Muscle of leg (tissue), 11 donors: ENCODE data around the gene HILPDA. TPM values are rescaled to one million over a fixed set of nuclear protein-coding genes. Genes with fewer than 3 reads are reported as not detected.
"Not testable (repeated sequence)": the region's sequence is repeated elsewhere in the genome, so short reads cannot be mapped to it uniquely, and the experiment has no call there.

Source experiments
- DNase-seq: peaks from one replicate; pipeline ENCODE4 v3.0.0; 2013
- H3K27ac ChIP-seq: one replicate; pipeline ENCODE4 v1.5.1; 2013; ENCODE audit warnings: mild to moderate bottlenecking, low read length, control low read depth
- H3K27me3 ChIP-seq: one replicate; pipeline ENCODE4 v1.6.1; 2013; ENCODE audit warnings: low read length; ENCODE audit not compliant: control insufficient read depth, insufficient read depth
- H3K36me3 ChIP-seq: one replicate; pipeline ENCODE4 v1.6.1; 2013; ENCODE audit warnings: low read length; ENCODE audit not compliant: control insufficient read depth, insufficient read depth
- H3K4me1 ChIP-seq: one replicate; pipeline ENCODE4 v1.6.1; 2013; ENCODE audit warnings: low read length; ENCODE audit not compliant: control insufficient read depth, insufficient read depth
- H3K4me3 ChIP-seq: one replicate; pipeline ENCODE4 v1.5.1; 2013; ENCODE audit warnings: low read length, control low read depth
- H3K9me3 ChIP-seq: replicated peaks from 2 replicates; pipeline ENCODE4 v1.6.1; 2013; ENCODE audit warnings: low read depth, low read length; ENCODE audit not compliant: control insufficient read depth
- WGBS: methylation state at CpG from one replicate; pipeline ENCODE4 v1.1.5; 2013; ENCODE audit warnings: missing lambda C conversion rate; ENCODE audit not compliant: insufficient coverage; 5-methylcytosine and 5-hydroxymethylcytosine counted together
- polyA plus RNA-seq, 8 donors: library from polyadenylated mRNA; unstranded; fragments of 120-200 nt; gene quantifications; one replicate each; pipeline versions ENCODE4 v1.2.1 to v1.2.3, GENCODE V29; 2013; ENCODE audit warnings: inconsistent platforms in 1 of 8, low replicate concordance in 1 of 8; ENCODE audit not compliant: insufficient read length in 8 of 8, insufficient read depth in 1 of 8
- total RNA-seq: library from RNA; stranded (reverse); fragments of 120-200 nt; gene quantifications from one replicate; pipeline ENCODE4 v1.2.4, GENCODE V29; 2013

HILPDA gene
- total and polyA plus RNA-seq, 9 donors = 11.1 to 15.4 (median 13.5) TPM

DNA sequence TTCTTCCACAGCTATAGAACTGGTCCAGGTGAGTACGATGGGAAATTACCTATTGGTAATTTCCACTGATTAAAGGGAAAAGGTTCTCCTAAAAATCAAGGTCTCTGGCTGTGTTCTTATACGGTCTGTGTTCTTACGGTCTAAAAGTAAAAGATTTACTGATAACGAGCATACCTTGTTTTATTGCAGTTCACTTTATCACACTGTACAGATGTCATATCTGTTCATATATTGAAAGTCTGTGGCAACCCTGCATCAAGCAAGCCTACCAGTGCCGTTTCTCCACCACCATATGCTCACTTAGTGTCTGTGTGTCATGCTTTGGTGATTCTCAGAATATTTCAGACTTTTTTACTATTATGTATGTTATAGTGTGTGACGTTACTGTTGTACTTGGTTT lies 32.5 kb downstream of the HILPDA start:
- H3K4me1 ChIP-seq, H3K4me3 ChIP-seq, H3K36me3 ChIP-seq, H3K9me3 ChIP-seq, DNase-seq, H3K27ac ChIP-seq, H3K27me3 ChIP-seq: not testable (repeated sequence)
- WGBS = no CpG with 5 or more reads among the region's 6 CpGs

DNA sequence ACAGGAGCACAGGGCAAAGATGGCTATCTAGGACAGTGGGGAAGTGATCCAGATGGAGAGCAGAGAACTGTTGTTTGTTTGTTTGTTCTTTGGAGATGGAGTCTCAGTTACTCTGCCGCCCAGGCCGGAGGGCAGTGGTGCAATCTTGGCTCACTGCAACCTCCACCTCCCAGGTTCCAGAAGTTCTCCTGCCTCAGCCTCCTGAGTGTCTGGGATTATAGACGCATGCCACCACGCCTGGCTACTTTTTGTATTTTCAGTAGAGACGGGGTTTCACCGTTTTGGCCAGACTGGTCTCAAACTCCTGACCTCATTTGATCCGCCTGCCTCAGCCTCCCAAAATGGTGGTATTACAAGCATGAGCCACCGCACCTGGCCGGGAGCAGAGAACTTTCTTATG lies 41.7 kb downstream of the HILPDA start:
- no peak overlapping the region for H3K27ac ChIP-seq
- no peaks in the 10 kb centered on the region for H3K9me3 ChIP-seq
- 91% methylated on average over 9 of the region's 9 CpGs for WGBS
- peaks cover 37% of the 10 kb centered on the region for H3K36me3 ChIP-seq
- H3K4me3 ChIP-seq = no peak overlapping the region
- DNase-seq = no peak
- no peaks in the 10 kb centered on the region for H3K27me3 ChIP-seq
- H3K4me1 ChIP-seq = no peaks in the 10 kb centered on the region

DNA sequence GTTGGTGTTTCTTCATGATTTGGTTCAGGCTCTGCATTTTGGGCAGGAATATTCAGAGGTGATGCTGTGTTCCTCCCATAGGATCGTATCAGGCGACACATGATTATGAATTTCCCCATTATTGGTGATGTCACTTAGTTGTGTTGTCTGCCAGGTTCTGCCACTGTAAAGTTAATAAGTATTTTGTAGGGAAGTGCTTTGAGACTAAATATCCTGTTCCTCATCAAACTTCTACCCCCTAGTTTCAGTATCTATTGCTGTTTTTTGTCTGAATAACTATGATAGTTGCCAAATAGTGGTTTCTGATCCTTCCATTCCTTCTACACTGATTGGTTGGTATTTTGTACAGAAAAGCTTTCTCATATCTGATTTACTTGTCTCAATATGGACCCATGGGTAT lies 49.7 kb downstream of the HILPDA start:
- not testable (repeated sequence) for H3K9me3 ChIP-seq, DNase-seq, H3K27me3 ChIP-seq, H3K4me3 ChIP-seq, H3K4me1 ChIP-seq, H3K36me3 ChIP-seq, H3K27ac ChIP-seq
- WGBS = no CpG with 5 or more reads among the region's 2 CpGs

DNA sequence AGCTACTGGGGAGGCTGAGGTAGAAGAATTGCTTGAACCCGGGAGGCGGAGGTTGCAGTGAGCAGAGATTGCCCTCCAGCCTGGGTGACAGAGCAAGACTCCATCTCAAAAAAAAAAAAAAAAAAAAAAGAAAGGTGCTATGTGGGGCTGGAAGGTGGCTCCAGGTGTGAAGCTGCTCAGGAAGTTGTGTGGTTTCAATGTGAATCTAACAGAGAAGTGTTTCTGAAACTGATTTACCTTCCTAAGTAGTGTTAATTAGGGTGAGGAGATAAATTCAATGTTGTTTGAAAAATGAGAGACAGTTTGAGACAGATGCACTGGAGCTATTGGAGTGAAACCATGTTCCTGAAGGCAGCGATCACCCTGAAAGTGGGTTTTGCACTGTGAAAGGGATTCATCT lies 51.1 kb downstream of the HILPDA start:
- WGBS = no CpG with 5 or more reads among the region's 3 CpGs
- not testable (repeated sequence) for H3K9me3 ChIP-seq, H3K4me3 ChIP-seq

DNA sequence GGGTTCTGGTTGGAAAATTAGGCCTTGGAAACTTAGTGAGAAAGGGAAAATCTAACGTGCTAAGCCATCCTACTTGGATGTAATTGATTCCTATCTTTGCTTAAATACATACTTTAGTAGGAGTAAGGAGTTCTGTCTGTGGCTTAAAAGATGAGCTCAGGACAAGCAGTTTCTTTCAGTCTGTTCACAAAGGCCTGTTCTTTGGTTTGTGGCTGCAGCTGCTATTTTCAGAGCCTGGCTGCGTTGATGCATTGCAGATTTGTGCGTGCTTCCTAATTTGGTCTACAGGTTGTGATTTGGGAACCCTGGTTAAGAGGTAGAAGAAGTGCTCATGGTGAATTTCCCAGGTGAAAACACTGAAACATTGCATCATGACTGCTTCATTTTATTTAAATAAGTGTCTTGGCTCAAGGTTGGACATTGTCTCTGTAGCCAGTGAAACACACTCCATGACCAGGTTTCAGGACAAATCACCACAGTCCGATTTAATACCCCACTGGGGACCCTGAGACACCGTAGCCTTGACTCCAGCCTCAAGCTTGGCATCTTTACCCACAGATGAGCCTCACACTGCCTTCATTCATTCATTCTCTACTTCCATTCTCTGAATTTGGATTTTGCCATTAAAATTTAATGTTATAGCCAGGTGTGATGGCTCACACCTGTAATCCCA lies 51.8 kb downstream of the HILPDA start:
- no CpG with 5 or more reads among the region's 5 CpGs for WGBS
- not testable (repeated sequence) for H3K27me3 ChIP-seq, H3K36me3 ChIP-seq, H3K27ac ChIP-seq, DNase-seq, H3K4me3 ChIP-seq, H3K9me3 ChIP-seq, H3K4me1 ChIP-seq

More for the DNA sequence above, 51.1 kb downstream of the HILPDA start:
- H3K36me3 ChIP-seq, DNase-seq, H3K4me1 ChIP-seq, H3K27ac ChIP-seq, H3K27me3 ChIP-seq: not testable (repeated sequence)

Other genes starting within 250 kb of the HILPDA start
- not detected for gene LEP, start 214.6 kb upstream of the HILPDA start, total RNA-seq
- under 1 TPM in 7 of 8 donors, not detected in 1; 0.04 to 0.21 (median 0.06) TPM for gene LEP, start 214.6 kb upstream of the HILPDA start, polyA plus RNA-seq
- gene RBM28, start 112.0 kb upstream of the HILPDA start, total RNA-seq = 26.6 TPM
- 10 to 100 TPM; 33.2 to 43.7 (median 35.4) TPM for gene RBM28, start 112.0 kb upstream of the HILPDA start, polyA plus RNA-seq
- gene PRRT4, start 94.2 kb upstream of the HILPDA start, total RNA-seq = 7.8 TPM
- 10 to 100 TPM in 7 of 8 donors, 1 to 10 TPM in 1; 9.9 to 22.0 (median 17.1) TPM for gene PRRT4, start 94.2 kb upstream of the HILPDA start, polyA plus RNA-seq
- 16.5 TPM for gene IMPDH1, start 45.9 kb upstream of the HILPDA start, total RNA-seq
- gene IMPDH1, start 45.9 kb upstream of the HILPDA start, polyA plus RNA-seq = 10 to 100 TPM; 17.2 to 29.9 (median 22.7) TPM
- gene METTL2B, start 20.9 kb downstream of the HILPDA start, total RNA-seq = 27.5 TPM
- gene METTL2B, start 20.9 kb downstream of the HILPDA start, polyA plus RNA-seq = 10 to 100 TPM; 15.3 to 24.0 (median 19.9) TPM
- 0.53 TPM for gene GARIN1A, start 216.4 kb downstream of the HILPDA start, total RNA-seq
- gene GARIN1A, start 216.4 kb downstream of the HILPDA start, polyA plus RNA-seq = 1 to 10 TPM in 6 of 8 donors, under 1 TPM in 2; 0.81 to 3.0 (median 1.4) TPM